Central memory CD8-positive, alpha-beta T cell (primary cell): ENCODE results near the gene PLXNA4.

Experiments used
- ATAC-seq: fragments of 150-1000 bp; cut with Tn5 transposase; replicated peaks from 2 replicates; pipeline ENCODE4 v1.10.0; 2022; ENCODE audit warnings: mild to moderate bottlenecking, moderate FRiP score, moderate number of reproducible peaks; ENCODE audit not compliant: poor library complexity, severe bottlenecking; ENCODE audit errors: extremely low read depth
- DNase-seq, 2 donors: peaks; one replicate each; pipeline ENCODE4 v3.0.0; 2021; ENCODE audit warnings: low spot score in 2 of 2
- H3K27ac Mint-ChIP-seq: one replicate; pipeline ENCODE4 v1.8.0; 2022; ENCODE audit warnings: low read depth, mild to moderate bottlenecking, moderate library complexity, mixed read lengths
- H3K27me3 Mint-ChIP-seq: one replicate; pipeline ENCODE4 v1.8.0; 2022; ENCODE audit warnings: mixed read lengths
- H3K36me3 Mint-ChIP-seq: one replicate; pipeline ENCODE4 v1.8.0; 2022; ENCODE audit warnings: mild to moderate bottlenecking, moderate library complexity, mixed read lengths; ENCODE audit not compliant: insufficient read depth
- H3K4me1 Mint-ChIP-seq: one replicate; pipeline ENCODE4 v1.8.0; 2022; ENCODE audit warnings: mixed read lengths
- H3K4me3 Mint-ChIP-seq: one replicate; pipeline ENCODE4 v1.8.0; 2022; ENCODE audit warnings: mild to moderate bottlenecking, moderate library complexity, mixed read lengths
- H3K9me3 Mint-ChIP-seq: one replicate; pipeline ENCODE4 v1.8.0; 2022; ENCODE audit warnings: mixed read lengths

The PLXNA4 gene

GRCh38 chr7:132571970-132572369 is 4.3 kb downstream of the PLXNA4 start:
- no peak overlapping the region for H3K27ac Mint-ChIP-seq
- peaks cover 19% of the 10 kb centered on the region for H3K4me1 Mint-ChIP-seq
- peaks cover 89% of the 10 kb centered on the region for H3K27me3 Mint-ChIP-seq
- no peaks in the 10 kb centered on the region for H3K9me3 Mint-ChIP-seq
- ATAC-seq (no peak), DNase-seq (no peak)
- H3K36me3 Mint-ChIP-seq: peaks cover 1% of the 10 kb centered on the region
- no peak overlapping the region for H3K4me3 Mint-ChIP-seq

- H3K27ac Mint-ChIP-seq: no peak overlapping the region
- ATAC-seq (no peak), DNase-seq (no peak)
- peaks cover 4% of the 10 kb centered on the region for H3K36me3 Mint-ChIP-seq
- peaks cover 93% of the 10 kb centered on the region for H3K27me3 Mint-ChIP-seq
- peaks cover 10% of the 10 kb centered on the region for H3K4me1 Mint-ChIP-seq
- no peaks in the 10 kb centered on the region for H3K9me3 Mint-ChIP-seq
- H3K4me3 Mint-ChIP-seq: no peak overlapping the region
Observed at GRCh38 chr7:132569884-132570614, 6.2 kb downstream of the PLXNA4 start.

- Mint-ChIP-seq H3K4me1 (peaks cover 7% of the 10 kb centered on the region), H3K27ac (no peak overlapping the region), H3K27me3 (peaks cover 93% of the 10 kb centered on the region), H3K4me3 (no peak overlapping the region), H3K9me3 (no peaks in the 10 kb centered on the region), H3K36me3 (peaks cover 4% of the 10 kb centered on the region)
- no peak for DNase-seq
- no peak for ATAC-seq
Observed at GRCh38 chr7:132568962-132569361, 7.3 kb downstream of the PLXNA4 start.

GRCh38 chr7:132565885-132566284 is 10.4 kb downstream of the PLXNA4 start:
- no peak for DNase-seq
- no peaks in the 10 kb centered on the region for H3K9me3 Mint-ChIP-seq
- H3K27ac Mint-ChIP-seq: no peak overlapping the region
- no peak for ATAC-seq
- no peaks in the 10 kb centered on the region for H3K4me1 Mint-ChIP-seq
- no peak overlapping the region for H3K4me3 Mint-ChIP-seq
- peaks cover 5% of the 10 kb centered on the region for H3K36me3 Mint-ChIP-seq
- peaks cover 65% of the 10 kb centered on the region for H3K27me3 Mint-ChIP-seq

- Mint-ChIP-seq H3K4me1 (no peaks in the 10 kb centered on the region), H3K36me3 (peaks cover 5% of the 10 kb centered on the region), H3K4me3 (no peak overlapping the region), H3K27ac (no peak overlapping the region), H3K9me3 (no peaks in the 10 kb centered on the region), H3K27me3 (peaks cover 60% of the 10 kb centered on the region)
- ATAC-seq (no peak), DNase-seq (no peak)
Observed at GRCh38 chr7:132565441-132565840, 10.8 kb downstream of the PLXNA4 start.

GRCh38 chr7:132564849-132565248 is 11.4 kb downstream of the PLXNA4 start:
- H3K27ac Mint-ChIP-seq: no peak overlapping the region
- H3K4me1 Mint-ChIP-seq: no peaks in the 10 kb centered on the region
- no peak for ATAC-seq
- no peak for DNase-seq
- peaks cover 5% of the 10 kb centered on the region for H3K36me3 Mint-ChIP-seq
- H3K4me3 Mint-ChIP-seq: no peak overlapping the region
- peaks cover 54% of the 10 kb centered on the region for H3K27me3 Mint-ChIP-seq
- no peaks in the 10 kb centered on the region for H3K9me3 Mint-ChIP-seq

GRCh38 chr7:132564090-132564489 is 12.2 kb downstream of the PLXNA4 start:
- no peaks in the 10 kb centered on the region for H3K9me3 Mint-ChIP-seq
- H3K36me3 Mint-ChIP-seq: peaks cover 5% of the 10 kb centered on the region
- ATAC-seq: no peak
- H3K27ac Mint-ChIP-seq: no peak overlapping the region
- no peak for DNase-seq
- H3K27me3 Mint-ChIP-seq: peaks cover 48% of the 10 kb centered on the region
- no peaks in the 10 kb centered on the region for H3K4me1 Mint-ChIP-seq
- H3K4me3 Mint-ChIP-seq: no peak overlapping the region

- DNase-seq: no peak
- Mint-ChIP-seq H3K4me1 (no peaks in the 10 kb centered on the region), H3K9me3 (no peaks in the 10 kb centered on the region), H3K27me3 (peaks cover 34% of the 10 kb centered on the region), H3K27ac (no peak overlapping the region), H3K4me3 (no peak overlapping the region), H3K36me3 (peaks cover 5% of the 10 kb centered on the region)
- ATAC-seq: no peak
Observed at GRCh38 chr7:132562690-132563089, 13.6 kb downstream of the PLXNA4 start.

- peaks cover 29% of the 10 kb centered on the region for H3K27me3 Mint-ChIP-seq
Observed at GRCh38 chr7:132561763-132562162, 14.5 kb downstream of the PLXNA4 start.

GRCh38 chr7:132560825-132561529 is 15.3 kb downstream of the PLXNA4 start:
- ATAC-seq: no peak
- Mint-ChIP-seq H3K27me3 (peaks cover 23% of the 10 kb centered on the region), H3K4me3 (no peak overlapping the region), H3K4me1 (no peaks in the 10 kb centered on the region), H3K36me3 (peaks cover 2% of the 10 kb centered on the region), H3K9me3 (no peaks in the 10 kb centered on the region), H3K27ac (no peak overlapping the region)
- no peak for DNase-seq

More at GRCh38 chr7:132561763-132562162, 14.5 kb downstream of the PLXNA4 start:
- Mint-ChIP-seq H3K4me3 (no peak overlapping the region), H3K27ac (no peak overlapping the region), H3K36me3 (peaks cover 5% of the 10 kb centered on the region), H3K4me1 (no peaks in the 10 kb centered on the region), H3K9me3 (no peaks in the 10 kb centered on the region)
- no peak for ATAC-seq
- DNase-seq: no peak

- Mint-ChIP-seq H3K36me3 (peaks cover 2% of the 10 kb centered on the region), H3K27me3 (peaks cover 14% of the 10 kb centered on the region), H3K4me1 (no peaks in the 10 kb centered on the region), H3K9me3 (no peaks in the 10 kb centered on the region), H3K4me3 (no peak overlapping the region), H3K27ac (no peak overlapping the region)
- no peak for DNase-seq
- no peak for ATAC-seq
Observed at GRCh38 chr7:132560105-132560504, 16.2 kb downstream of the PLXNA4 start.

- Mint-ChIP-seq H3K27me3 (peaks cover under 1% of the 10 kb centered on the region), H3K4me3 (no peak overlapping the region), H3K27ac (no peak overlapping the region), H3K9me3 (no peaks in the 10 kb centered on the region), H3K36me3 (peaks cover 2% of the 10 kb centered on the region), H3K4me1 (no peaks in the 10 kb centered on the region)
- ATAC-seq: no peak
- DNase-seq: no peak
Observed at GRCh38 chr7:132558815-132559214, 17.5 kb downstream of the PLXNA4 start.

GRCh38 chr7:132557489-132558044 is 18.7 kb downstream of the PLXNA4 start:
- Mint-ChIP-seq H3K4me3 (no peak overlapping the region), H3K36me3 (no peaks in the 10 kb centered on the region), H3K9me3 (no peaks in the 10 kb centered on the region), H3K27ac (no peak overlapping the region), H3K4me1 (no peaks in the 10 kb centered on the region), H3K27me3 (no peaks in the 10 kb centered on the region)
- no peak for ATAC-seq
- no peak for DNase-seq
